Right atrium auricular region (tissue), 2 donors: ENCODE results near the gene CNTNAP2. TPM values are rescaled to one million over a fixed set of nuclear protein-coding genes. Genes with fewer than 3 reads are reported as not detected.
"Not testable (repeated sequence)": the region's sequence is repeated elsewhere in the genome, so short reads cannot be mapped to it uniquely, and the experiment has no call there.

Experiments
- DNase-seq: peaks from one replicate; pipeline ENCODE4 v3.0.0-alpha.2; 2019; ENCODE audit warnings: low spot score
- H3K27ac ChIP-seq, 2 donors: fragments of 200-600 bp; sonication (generic); 1 replicate in 1 of 2; 2 replicates in 1 of 2; pipeline ENCODE4 v1.5.1; 2016 to 2019
- H3K27me3 ChIP-seq, 2 donors: fragments of 200-600 bp; sonication (generic); one replicate each; pipeline versions ENCODE4 v1.5.1 to v1.6.0; 2017 to 2019
- H3K36me3 ChIP-seq: fragments of 200-600 bp; sonication (generic); one replicate; pipeline ENCODE4 v1.5.1; 2016
- H3K4me1 ChIP-seq, 2 donors: fragments of 200-600 bp; sonication (generic); one replicate each; pipeline versions ENCODE4 v1.5.1 to v1.6.0; 2017 to 2019
- H3K4me3 ChIP-seq, 2 donors: fragments of 200-600 bp; sonication (generic); 1 replicate in 1 of 2; 2 replicates in 1 of 2; pipeline ENCODE4 v1.5.1; 2017 to 2019; ENCODE audit warnings: mild to moderate bottlenecking in 1 of 2, moderate library complexity in 1 of 2
- H3K9me3 ChIP-seq, 2 donors: fragments of 200-600 bp; sonication (generic); one replicate each; pipeline ENCODE4 v1.5.1; 2019
- total RNA-seq, 2 donors: library from RNA; depleted of rRNA; stranded (reverse); fragments of >200 nt; gene quantifications; one replicate each; pipeline ENCODE4 v1.1.0, GENCODE V29; 2016
- TF ChIP-seq, protein P1 (sequence below), 2 donors: fragments of 200-600 bp; sonication (generic); IDR thresholded peaks; one replicate each; pipeline ENCODE4 v1.5.1; 2019; ENCODE audit warnings: antibody characterized with exemption in 2 of 2

CNTNAP2 gene
- total RNA-seq, 2 donors from 2014 or later, result 1.1 to 1.7 TPM

DNA sequence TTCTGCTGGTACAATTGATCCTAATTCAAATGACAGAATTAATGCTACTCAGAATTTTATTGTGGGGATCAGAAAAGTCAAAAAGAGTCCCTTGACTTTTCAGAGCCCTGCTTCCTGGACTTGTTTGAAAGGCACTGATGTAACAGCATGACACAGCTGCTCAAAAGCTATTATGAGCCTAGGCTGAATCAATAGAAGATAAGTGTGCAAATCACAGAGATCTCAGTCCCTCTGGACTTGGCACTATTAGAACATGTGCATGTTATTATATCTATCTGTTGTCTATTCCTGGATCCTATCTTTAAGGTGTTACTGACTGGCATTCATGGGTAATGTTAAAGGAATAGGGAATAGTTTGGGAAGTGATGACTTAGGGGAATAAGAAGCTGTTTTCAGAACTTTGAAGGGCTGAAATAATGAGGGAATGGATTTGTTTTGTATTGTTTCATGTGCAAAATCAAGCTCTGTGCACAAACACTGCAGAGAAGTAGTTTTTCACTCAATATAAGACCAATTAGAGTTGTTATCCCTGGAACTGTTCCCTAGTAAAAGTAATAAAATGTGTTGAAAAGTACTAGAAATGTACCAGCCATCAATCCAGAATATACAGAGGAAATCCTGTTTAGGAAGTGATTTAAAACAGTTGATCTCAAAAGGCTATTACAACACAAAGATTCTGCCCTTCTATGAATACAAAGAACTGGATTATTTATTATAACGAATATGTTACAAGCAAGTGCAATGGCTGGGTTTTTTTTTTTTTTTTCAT is 1659.1 kb downstream of the CNTNAP2 start:
- no peaks in the 10 kb centered on the region for H3K4me1 ChIP-seq
- H3K9me3 ChIP-seq, result no peaks in the 10 kb centered on the region
- TF ChIP-seq, protein P1, sequence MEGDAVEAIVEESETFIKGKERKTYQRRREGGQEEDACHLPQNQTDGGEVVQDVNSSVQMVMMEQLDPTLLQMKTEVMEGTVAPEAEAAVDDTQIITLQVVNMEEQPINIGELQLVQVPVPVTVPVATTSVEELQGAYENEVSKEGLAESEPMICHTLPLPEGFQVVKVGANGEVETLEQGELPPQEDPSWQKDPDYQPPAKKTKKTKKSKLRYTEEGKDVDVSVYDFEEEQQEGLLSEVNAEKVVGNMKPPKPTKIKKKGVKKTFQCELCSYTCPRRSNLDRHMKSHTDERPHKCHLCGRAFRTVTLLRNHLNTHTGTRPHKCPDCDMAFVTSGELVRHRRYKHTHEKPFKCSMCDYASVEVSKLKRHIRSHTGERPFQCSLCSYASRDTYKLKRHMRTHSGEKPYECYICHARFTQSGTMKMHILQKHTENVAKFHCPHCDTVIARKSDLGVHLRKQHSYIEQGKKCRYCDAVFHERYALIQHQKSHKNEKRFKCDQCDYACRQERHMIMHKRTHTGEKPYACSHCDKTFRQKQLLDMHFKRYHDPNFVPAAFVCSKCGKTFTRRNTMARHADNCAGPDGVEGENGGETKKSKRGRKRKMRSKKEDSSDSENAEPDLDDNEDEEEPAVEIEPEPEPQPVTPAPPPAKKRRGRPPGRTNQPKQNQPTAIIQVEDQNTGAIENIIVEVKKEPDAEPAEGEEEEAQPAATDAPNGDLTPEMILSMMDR (IDR thresholded peaks at IDR 0.05), result no peak
- H3K36me3 ChIP-seq, result no peaks in the 10 kb centered on the region
- H3K4me3 ChIP-seq, result no peak overlapping the region
- H3K27ac ChIP-seq, result no peak overlapping the region
- H3K27me3 ChIP-seq, result no peaks in the 10 kb centered on the region
- DNase-seq, result no peak

GRCh38 chr7:147777309-147777708 is 1660.7 kb downstream of the CNTNAP2 start:
- Histone ChIP-seq H3K9me3 (no peaks in the 10 kb centered on the region), H3K27ac (no peak overlapping the region), H3K27me3 (no peaks in the 10 kb centered on the region), H3K4me1 (no peaks in the 10 kb centered on the region), H3K36me3 (no peaks in the 10 kb centered on the region), H3K4me3 (no peak overlapping the region)
- TF ChIP-seq, protein P1 (IDR thresholded peaks at IDR 0.05), result no peak
- DNase-seq, result no peak

DNA sequence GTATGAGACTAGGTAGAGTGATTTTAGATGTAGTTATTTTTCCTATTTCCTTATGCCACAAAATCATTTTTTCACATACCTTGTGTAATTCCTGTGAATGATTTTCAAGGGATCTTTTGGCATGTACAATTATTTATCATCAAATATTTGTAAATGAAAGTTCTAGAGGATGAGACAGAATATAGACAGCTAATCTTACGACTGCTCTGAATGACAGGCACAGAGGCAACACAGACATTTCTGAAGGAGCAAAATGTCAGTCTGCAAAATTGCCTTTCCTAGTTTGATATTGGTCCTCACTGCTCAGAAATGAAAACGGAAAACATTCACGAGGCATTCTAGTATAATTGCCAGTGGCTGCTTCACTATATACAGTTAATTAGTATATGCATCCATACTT is 1663.3 kb downstream of the CNTNAP2 start:
- no peak overlapping the region for H3K4me3 ChIP-seq
- no peak for DNase-seq
- no peaks in the 10 kb centered on the region for H3K36me3 ChIP-seq
- no peaks in the 10 kb centered on the region for H3K9me3 ChIP-seq
- TF ChIP-seq, protein P1 (IDR thresholded peaks at IDR 0.05), result no peak
- no peaks in the 10 kb centered on the region for H3K27me3 ChIP-seq
- no peaks in the 10 kb centered on the region for H3K4me1 ChIP-seq
- H3K27ac ChIP-seq, result no peak overlapping the region

GRCh38 chr7:147796581-147796980 is 1680.0 kb downstream of the CNTNAP2 start:
- Histone ChIP-seq H3K27me3 (no peaks in the 10 kb centered on the region), H3K9me3 (no peaks in the 10 kb centered on the region), H3K36me3 (no peaks in the 10 kb centered on the region), H3K27ac (no peak overlapping the region), H3K4me3 (no peak overlapping the region), H3K4me1 (no peaks in the 10 kb centered on the region)
- no peak for DNase-seq
- TF ChIP-seq, protein P1 (IDR thresholded peaks at IDR 0.05), result no peak

- no peaks in the 10 kb centered on the region for H3K36me3 ChIP-seq
- TF ChIP-seq, protein P1 (IDR thresholded peaks at IDR 0.05), result no peak
- no peaks in the 10 kb centered on the region for H3K4me1 ChIP-seq
- H3K27me3 ChIP-seq, result no peaks in the 10 kb centered on the region
- DNase-seq, result no peak
- no peak overlapping the region for H3K27ac ChIP-seq
- no peaks in the 10 kb centered on the region for H3K9me3 ChIP-seq
- H3K4me3 ChIP-seq, result no peak overlapping the region
Observed at GRCh38 chr7:147798001-147798400, 1681.4 kb downstream of the CNTNAP2 start.

GRCh38 chr7:147801762-147802161 is 1685.2 kb downstream of the CNTNAP2 start:
- not testable (repeated sequence) for H3K9me3 ChIP-seq, DNase-seq, H3K27me3 ChIP-seq, H3K4me3 ChIP-seq, H3K36me3 ChIP-seq, H3K4me1 ChIP-seq, H3K27ac ChIP-seq
